Activated gamma-delta T cell treated with Interleukin-2 at 50 U/mL for 16 hours (primary cell): Measurements from ENCODE around the gene FRMD3.

Experiments
- DNase-seq: peaks from one replicate; pipeline ENCODE4 v3.0.0-alpha.2; 2020

FRMD3 gene

DNA sequence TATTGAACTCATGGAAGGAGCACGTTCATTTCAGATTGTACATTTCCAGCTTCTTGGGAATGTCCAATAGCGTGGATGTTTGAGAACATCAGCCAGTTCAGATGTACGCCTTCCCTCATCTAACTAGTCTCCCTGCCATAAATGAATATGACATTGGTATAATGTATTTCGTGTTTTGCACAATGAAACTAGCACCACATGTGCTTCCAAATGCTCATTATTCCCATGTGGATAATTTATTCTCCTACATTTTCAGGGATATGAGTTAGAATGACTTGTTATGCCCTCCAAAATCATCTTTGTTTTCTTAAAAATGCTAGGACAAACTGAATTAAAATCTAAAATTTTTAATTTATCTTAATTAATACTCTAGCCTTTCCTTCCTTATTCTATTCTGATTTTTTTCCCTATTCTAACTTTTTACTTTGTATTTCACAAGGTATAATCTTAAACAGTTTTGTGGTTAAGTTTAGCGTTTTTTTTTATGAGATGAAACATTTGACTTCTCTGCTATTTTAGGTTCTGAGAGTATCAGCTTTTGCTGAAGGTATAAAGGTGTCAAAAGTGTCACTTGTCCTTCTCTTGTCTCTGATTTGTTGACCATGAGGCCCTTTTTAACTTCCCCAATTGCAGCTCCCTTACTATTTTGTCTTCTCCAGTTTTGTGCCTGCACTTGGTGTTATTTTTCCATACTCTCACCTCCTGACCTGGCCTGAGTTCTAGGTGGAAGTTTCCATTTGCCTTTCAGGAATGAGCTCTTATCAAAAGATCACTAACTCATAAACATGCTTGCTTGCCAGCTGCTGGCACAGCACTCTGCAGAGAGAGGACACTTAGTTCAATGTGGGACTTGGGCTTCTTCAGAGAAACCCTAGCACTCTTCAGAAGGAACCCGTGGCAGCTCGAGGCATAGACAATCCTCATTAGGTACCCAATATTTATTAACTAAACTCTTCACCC lies 106.8 kb downstream of the FRMD3 start:
- DNase-seq, result no peak

DNA sequence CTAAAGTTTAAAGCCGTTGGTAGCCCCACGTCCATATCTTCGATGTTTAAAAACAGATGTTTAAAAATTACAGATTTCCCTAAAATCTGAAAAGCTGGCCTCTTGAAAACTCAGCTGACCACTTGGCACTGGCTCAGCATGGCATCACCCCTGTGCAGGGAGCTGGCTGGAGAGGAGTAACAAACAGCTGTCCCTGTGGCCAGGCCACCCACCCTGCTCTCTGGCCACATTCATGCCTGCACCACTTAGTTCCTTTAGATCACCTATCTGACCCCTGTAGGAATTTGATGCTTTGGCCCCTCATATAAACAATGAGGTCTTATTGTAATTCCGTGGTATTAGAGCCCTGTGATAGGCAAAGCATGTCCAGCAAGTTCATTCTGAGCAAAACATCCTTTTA lies 107.5 kb downstream of the FRMD3 start:
- DNase-seq, result no peak

- no peak for DNase-seq
Measured at GRCh38 chr9:83429229-83429628, 109.0 kb downstream of the FRMD3 start.

DNA sequence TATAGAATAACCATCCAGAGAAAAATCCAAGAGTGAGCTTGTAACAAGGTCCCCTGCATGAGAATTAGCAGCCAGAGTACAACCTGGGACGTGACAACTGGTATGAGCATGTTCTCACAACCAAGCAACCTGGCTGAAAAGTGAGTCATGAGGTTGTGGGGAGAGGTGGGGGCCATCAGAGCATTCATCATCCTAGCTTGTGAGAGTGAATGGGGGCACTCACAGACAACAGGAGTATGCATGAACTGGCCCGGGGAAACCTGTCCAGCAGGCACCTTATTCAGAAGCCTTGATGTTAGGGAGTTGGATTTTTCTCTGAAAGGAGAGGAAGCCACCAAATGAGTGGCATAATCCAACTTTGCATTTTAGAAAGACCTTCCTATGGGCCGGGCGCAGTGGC lies 113.0 kb downstream of the FRMD3 start:
- no peak for DNase-seq

GRCh38 chr9:83424831-83425230 lies 113.4 kb downstream of the FRMD3 start:
- DNase-seq, result no peak

GRCh38 chr9:83423815-83424707 lies 114.1 kb downstream of the FRMD3 start:
- DNase-seq, result no peak

- no peak for DNase-seq
Measured at GRCh38 chr9:83422527-83422926, 115.7 kb downstream of the FRMD3 start.

DNA sequence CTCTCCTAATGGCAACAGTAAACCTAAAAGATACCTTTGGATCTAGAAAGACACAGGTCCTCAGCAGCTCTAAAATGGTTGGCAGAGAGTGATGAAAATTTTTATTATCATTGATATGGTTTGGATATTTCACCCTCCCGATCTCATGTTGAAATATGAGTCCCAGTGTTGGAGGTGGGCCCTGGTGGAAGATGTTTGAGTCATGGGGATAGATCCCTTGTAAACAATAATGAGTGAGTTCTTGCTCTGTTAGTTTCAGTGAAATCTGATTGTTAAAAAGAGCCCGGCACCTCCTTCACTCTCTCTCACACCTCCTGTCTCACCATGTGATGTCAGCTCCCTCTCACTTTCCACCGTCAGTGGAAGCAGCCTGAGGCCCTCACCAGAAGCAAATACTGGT lies 117.7 kb downstream of the FRMD3 start:
- no peak for DNase-seq

- DNase-seq, result no peak
Measured at GRCh38 chr9:83419961-83420360, 118.2 kb downstream of the FRMD3 start.

DNA sequence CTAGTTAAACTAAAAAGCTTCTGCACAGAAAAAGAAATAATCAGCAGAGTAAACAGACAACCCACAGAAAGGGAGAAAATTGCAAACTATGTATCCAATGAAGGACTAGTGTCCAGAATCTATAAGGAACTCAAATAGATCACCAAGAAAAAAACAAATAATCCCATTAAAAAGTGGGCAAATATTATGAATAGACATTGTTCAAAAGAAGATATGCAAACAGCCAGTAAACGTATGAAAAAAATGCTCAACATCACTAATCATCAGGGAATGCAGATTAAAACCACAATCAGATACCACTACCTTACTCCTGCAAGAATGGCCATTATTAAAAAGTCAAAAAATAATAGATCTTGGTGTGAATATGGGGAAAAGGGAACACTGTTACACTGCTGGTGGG lies 119.9 kb downstream of the FRMD3 start:
- no peak for DNase-seq

DNA sequence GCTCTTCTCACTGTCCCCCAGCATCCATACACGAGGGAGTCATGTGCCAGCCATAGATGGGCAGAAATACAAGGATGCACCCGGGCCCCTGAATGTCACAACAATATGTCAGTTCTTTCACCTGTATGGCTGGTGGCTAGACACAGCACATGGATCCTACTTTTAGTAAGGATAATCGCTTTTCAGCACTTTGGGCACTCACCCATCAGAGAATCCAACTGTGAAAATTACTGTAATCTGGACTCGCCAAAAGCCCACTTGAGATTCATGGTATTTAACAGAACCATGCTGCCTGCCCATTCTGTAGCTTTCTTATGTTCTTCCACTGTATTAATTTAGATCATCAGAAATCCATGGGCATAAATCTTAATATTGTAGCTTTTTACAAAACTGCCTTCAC lies 124.8 kb downstream of the FRMD3 start:
- no peak for DNase-seq

DNA sequence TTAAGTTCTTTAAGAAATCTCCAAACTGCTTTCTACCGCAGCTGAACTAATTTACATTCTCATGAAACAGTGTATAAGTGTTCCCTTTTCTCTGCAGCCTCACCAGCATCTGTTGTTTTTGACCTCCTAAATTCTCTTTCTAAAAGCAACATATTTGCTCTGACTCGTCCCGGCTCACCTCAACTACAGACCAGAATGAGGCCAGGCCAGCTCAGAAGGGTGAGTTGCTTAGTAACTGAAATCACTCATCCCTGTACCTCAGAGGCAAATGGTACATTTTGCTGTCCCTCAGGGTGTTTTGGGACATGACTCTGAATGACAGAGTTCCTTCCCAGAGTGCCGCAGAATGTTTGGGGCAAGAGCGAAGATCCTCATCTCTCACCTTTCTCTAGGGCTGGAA lies 127.5 kb downstream of the FRMD3 start:
- no peak for DNase-seq

GRCh38 chr9:83406921-83407320 lies 131.3 kb downstream of the FRMD3 start:
- no peak for DNase-seq

- DNase-seq, result no peak
Measured at GRCh38 chr9:83405759-83406158, 132.4 kb downstream of the FRMD3 start.

DNA sequence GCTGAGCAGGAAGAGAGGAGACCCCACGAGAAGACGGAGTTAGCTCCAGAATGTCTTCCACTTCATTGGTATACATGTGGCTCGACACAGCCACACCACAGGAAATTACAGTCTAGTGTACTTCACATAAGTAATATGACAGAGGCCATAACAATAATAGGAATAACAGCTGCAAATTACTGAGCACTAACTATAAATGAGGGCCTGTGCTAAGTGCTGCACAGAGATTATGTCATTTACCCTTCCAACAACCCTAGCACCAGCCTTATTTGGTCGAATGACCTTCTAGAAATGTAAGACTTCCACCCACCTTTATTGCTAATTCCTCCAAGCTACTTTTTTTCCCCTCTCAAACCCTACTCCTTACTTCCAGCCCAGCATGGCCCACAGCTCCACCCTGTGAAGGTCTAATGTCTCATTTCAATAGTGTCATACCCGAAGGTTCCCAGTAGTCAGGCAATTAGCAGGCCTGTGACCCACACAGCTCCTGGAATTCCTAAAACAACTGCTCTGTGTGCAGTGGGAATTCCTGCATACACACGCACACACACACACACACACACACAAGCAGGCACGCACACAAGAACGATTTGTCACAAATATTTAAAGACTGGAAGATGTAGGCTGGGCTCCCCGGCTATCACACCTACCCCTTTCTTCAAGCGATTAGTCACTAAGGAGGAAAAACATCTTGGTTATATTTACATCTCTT lies 134.5 kb downstream of the FRMD3 start:
- no peak for DNase-seq

DNA sequence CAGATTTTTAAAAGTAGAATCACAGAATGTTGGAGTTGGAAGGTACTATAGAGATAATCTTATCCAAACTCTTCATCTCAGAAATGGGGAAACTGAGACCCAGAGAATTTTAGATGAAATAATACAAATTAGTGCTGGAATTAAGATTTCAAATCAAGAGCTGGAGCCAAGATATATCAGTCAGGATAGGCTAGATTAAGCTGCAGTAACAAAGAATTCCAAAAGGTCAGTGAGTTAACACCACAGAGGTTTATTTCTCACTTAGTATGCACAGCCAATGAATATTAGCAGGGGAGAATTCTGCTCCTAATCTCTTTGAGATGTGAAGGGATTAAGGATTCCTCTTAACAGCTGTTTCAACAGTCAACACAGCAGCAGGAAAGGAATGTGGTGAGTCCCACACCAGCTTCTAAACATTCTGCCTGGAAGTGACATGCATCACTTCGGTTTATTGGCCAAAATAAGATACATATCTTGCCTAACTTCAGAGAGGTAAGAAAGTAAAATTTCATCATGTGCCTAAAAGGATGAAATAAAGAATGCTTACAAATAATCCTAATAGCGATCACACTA lies 136.8 kb downstream of the FRMD3 start:
- no peak for DNase-seq

- no peak for DNase-seq
Measured at GRCh38 chr9:83396813-83397212, 141.4 kb downstream of the FRMD3 start.

DNA sequence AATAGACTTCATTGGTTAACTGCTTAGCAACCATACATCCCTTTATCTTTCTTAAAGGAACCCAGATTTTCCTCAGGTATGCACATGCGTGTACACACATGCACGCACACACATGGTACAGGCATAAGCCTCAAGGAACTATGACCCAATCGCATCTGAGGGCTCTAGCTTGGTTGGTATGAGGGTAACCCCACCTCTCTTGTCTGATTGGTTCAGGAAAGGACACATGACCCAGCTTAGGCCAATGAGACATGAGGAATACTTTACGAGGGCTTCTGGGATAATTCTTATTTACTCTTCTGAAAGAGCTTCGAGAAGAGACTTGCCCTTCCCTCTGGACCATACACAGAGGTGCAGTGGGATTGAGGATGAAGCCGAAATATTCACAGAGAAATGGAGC lies 141.9 kb downstream of the FRMD3 start:
- DNase-seq, result no peak

- DNase-seq, result no peak
Measured at GRCh38 chr9:83392228-83392627, 146.0 kb downstream of the FRMD3 start.

DNA sequence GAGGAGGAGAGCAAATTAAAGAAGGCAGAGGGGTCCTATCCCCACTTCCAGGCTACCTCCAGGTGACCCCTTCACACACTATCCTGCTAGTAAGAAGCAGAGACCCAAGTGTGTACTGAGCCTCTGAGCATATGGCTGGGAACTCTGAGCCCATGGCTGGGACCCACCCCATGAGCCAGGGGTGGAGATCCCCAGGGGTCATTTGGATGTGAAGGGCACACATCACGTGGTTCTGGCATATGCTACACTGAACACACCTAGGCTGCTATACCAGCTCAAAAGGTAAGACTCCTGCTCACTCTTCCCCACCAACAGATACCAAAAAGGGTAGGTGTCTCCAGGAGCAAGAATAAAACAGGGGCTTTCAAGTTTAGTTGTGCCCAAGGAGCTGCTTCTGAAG lies 149.9 kb downstream of the FRMD3 start:
- DNase-seq, result no peak

GRCh38 chr9:83387401-83388185 lies 150.6 kb downstream of the FRMD3 start:
- DNase-seq, result no peak

DNA sequence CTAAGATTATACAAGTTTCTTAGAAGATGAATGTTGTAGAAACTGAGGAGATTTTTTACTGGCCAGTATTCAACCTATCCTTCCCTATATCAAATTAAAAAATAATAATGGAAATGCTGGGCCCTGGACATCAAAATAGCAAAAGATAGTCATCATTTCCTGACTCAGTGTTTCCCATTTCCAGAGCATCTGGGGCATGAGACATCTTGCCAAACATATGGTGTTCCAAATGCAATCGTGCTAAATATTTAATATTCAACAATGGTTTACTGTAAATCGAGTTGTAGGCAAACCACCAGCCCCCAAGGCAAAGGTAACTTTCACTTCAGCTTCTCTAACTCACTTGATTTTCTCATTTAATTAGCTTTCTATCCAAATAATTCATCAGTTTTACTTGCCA lies 152.9 kb downstream of the FRMD3 start:
- no peak for DNase-seq
